Activated CD4-positive, alpha-beta T cell treated with anti-CD3 and anti-CD28 coated beads for 4 hours (primary cell): ENCODE results near the gene TMEM139.
"Not testable (repeated sequence)": the region's sequence is repeated elsewhere in the genome, so short reads cannot be mapped to it uniquely, and the experiment has no call there.

Source experiments
- DNase-seq, 2 donors: peaks; one replicate each; pipeline ENCODE4 v3.0.0-alpha.2; 2020

TMEM139 gene

DNA sequence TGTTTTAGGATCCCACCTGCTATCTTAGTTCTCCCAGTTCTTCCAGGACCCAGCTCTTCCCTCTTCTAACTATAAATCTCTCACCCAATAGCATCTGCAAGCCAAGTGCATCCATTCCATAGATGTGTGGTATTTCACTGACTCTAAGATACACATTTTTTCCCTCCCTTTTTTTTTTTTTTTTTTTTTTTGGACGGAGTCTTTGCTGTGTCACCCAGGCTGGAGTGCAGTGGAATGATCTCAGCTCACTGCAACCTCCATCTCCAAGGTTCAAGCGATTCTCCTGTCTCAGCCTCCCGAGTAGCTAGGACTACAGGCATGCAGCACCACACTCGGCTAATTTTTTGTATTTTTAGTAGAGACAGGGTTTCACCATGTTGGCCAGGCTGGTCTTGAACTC is 5.1 kb downstream of the TMEM139 start:
- DNase-seq: not testable (repeated sequence)

DNA sequence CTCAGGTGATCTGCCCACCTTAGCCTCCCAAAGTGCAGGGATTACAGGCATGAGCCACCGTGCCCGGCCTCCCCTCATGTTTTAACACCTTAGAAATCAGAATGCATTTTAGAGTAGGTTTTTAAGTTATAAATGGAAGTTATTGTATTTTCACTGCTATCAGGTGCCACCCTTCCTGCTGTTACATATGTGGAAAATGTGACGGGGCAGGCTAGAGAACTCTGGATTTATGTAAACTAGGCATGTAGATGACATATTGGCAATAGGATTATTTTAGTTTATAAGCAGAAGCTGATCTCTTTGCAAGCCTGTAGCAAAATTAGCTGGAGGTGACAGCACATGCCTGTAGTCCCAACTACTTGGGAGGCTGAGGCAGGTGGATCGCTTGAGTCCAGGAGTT is 5.5 kb downstream of the TMEM139 start:
- no peak for DNase-seq

DNA sequence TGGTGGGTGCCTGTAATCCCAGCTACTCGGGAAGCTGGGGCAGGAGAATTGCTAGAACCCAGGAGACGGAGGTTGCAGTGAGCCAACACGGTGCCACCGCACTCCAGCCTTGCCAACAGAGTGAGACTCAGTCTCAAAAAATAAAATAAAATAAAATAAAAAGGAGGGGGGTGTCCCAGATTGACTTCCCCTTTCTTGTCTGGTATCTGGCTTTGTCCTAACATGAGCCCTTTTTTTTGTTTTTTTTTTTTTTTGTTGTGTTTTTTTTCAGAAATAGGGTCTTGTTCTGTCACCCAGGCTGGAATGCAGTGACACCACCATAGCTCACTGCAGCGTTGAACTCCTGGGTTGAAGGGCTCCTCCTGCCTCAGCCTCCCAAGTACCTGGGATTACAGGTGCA is 8.1 kb downstream of the TMEM139 start:
- no peak for DNase-seq

DNA sequence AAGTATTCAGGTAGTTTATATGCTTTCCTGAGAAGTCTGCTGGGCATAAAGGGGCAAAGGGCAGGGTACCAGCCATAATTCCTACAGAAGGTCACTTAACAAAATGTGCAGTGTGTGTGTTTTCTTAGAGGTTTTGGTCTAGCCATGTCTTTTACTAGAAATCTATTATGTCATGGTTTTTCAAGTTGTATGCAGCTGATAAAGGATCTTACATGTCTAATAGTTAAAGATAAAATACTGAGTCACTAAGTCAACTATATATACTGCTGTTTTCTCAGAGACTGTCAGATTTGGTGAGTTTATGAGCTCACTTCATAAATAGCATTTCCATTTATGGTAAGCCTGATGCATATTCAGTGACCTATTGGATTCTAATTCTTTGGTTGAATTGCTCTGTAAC is 11.1 kb downstream of the TMEM139 start:
- no peak for DNase-seq

- DNase-seq: no peak
Observed at GRCh38 chr7:143296686-143297085, 11.9 kb downstream of the TMEM139 start.

DNA sequence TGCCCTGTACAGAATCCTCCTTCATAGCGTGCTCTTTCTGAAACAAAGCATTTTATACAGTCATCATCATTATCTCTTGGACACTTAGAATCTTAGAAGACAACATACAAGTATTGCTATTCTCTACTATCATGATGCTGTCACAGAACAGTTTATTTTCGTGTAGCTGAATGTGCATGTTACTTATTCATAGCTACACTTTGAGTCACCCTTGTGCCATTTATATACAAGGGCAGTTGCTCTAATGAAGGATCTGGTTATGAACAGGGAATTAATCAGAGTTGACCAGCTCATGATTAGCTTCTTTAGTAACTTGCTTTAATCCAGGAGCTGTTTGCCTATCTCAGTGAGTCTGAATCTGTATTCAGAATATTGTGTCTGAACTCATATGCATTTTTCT is 14.6 kb downstream of the TMEM139 start:
- DNase-seq: no peak

DNA sequence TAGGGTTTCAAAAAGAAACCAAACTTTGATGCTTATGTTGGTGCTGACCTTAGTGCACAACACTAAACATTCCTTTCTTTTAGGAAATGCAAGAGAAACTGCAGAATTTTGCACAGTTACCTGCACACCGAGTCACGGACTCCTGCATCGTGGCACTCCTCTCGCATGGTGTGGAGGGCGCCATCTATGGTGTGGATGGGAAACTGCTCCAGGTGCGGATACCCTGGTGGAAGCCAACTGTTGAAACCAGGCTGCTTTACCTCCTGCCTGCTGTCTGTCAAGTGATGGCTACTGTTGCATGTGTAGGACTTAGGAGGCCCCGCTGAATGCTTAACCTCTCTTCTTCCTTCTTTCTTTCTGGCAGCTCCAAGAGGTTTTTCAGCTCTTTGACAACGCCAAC is 15.1 kb downstream of the TMEM139 start:
- peak; percentile 59 to 73 for DNase-seq

- no peak for DNase-seq
Observed at GRCh38 chr7:143300959-143301935, 16.5 kb downstream of the TMEM139 start.

DNA sequence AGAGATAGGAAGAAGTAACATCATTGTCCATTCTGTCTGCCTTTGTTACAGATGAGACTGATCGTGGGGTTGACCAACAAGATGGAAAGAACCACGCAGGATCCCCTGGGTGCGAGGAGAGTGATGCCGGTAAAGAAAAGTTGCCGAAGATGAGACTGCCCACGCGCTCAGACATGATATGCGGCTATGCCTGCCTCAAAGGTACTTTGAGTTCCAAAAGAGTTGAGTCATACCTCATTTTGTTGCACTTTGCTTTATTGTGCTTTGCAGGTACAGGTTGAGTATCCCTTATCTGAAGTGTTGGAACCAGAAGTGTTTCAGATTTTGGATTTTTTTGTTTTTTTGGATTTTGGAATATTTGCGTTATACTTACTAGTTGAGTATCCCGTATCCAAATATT is 19.0 kb downstream of the TMEM139 start:
- DNase-seq: no peak

DNA sequence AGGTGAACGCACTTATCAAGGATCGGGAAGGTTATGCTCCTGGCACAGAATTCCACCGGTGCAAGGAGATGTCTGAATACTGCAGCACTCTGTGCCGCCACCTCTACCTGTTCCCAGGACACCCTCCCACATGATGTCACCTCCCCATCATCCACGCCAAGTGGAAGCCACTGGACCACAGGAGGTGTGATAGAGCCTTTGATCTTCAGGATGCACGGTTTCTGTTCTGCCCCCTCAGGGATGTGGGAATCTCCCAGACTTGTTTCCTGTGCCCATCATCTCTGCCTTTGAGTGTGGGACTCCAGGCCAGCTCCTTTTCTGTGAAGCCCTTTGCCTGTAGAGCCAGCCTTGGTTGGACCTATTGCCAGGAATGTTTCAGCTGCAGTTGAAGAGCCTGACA is 20.2 kb downstream of the TMEM139 start:
- no peak for DNase-seq

- DNase-seq: peak; percentile 61 to 71
Observed at GRCh38 chr7:143305423-143306070, 20.8 kb downstream of the TMEM139 start.

DNA sequence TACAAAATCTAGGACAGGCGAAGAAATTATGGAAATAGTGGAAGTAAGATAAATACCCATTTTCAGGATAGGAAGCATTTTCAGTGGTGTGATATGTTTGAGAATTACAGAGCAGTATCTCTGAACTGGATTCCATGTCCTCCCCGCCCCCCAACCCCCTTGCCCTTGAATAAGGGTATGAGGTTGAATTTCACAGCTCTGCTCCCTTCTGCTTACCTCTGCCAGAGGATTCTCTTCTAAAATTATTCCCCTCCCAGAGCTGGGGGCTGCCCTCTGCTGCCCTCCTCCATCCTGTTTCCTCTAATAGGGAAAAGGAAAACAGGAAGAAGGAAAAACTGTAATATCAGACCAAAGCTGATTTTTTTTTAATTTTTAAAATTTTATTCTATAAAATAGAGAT is 23.9 kb downstream of the TMEM139 start:
- DNase-seq: no peak

DNA sequence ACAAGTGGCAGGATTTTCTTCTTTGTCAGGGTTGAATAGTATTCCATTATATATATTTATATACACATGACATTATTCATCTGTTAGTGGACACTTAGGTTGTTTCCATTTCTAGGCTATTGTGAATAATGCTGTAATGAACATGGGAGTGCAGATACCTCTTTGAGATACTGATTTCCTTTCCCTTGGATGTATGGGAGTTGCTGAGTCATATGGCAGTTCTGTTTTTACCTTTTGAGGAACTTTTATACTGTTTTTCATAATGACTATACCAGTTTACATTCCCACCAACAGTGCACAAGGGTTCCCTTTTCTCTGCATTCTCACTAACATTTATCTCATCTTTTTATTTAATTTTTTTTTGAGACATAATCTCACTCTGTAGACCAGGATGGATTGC is 29.4 kb downstream of the TMEM139 start:
- DNase-seq: no peak

DNA sequence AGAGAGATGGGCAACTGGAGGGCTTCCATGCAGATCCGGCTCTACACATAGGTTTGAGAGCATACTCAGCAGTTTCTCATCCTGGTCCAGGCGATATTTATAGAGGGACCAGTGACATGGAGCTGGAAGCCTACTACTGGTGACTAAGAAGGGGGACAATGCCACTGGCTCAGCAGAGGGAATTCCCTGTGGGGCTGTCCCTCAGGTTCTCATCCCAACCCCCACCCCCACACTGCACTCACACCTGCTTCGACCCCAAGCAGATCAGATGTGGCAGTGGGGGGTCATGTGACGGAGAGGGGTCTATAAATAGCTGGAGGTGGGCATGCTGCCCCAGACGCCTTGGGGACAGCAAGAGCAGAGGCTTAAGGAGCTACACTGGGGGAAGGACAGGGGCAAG is 31.0 kb downstream of the TMEM139 start, which contains the start of gene CLCN1:
TSS of gene CLCN1 (plus strand) at position 336 of the 400 bp plus-strand sequence. CDS start 102 bp downstream, outside the sequence.
- no peak for DNase-seq

DNA sequence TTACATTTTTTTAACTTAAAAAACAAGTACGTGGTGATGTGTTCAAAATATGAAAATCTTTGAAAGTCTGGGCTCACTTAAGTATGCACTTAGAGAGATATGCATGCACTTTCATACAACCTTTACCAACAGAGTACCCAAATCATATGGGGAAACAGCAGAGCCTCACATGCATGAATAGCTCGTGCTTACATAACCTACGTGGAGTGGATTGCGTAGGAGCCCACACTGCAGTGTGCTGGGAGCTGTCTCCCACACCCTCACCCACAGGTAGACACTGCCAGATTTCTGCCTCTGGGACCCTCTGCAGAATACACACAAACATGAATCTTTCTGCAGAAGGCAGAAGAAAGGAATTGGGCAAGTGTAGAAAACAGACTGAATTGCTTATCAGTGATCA is 31.7 kb downstream of the TMEM139 start:
- no peak for DNase-seq

- DNase-seq: no peak
Observed at GRCh38 chr7:143318661-143319060, 33.9 kb downstream of the TMEM139 start.

- no peak for DNase-seq
Observed at GRCh38 chr7:143320620-143321019, 35.9 kb downstream of the TMEM139 start.

GRCh38 chr7:143321242-143321641 is 36.5 kb downstream of the TMEM139 start:
- DNase-seq: no peak

DNA sequence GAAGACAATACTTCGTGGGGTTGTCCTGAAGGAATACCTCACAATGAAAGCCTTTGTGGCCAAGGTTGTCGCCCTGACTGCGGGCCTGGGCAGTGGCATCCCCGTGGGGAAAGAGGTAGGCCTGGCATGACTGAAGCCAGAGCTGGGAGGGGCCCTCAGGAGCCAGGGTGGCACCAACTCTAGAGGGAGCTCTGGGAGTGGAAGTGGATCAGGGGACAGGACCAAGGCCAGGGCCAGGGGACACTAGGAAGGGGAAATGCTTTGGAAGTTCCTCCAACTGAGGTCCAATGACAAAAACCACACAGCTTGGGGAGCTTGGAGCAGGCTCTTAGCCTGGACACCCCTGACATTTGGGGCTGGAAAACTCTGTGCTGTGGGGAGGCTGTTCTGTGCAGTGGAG is 37.0 kb downstream of the TMEM139 start:
- no peak for DNase-seq

GRCh38 chr7:143322760-143323633 is 38.2 kb downstream of the TMEM139 start:
- DNase-seq: no peak

DNA sequence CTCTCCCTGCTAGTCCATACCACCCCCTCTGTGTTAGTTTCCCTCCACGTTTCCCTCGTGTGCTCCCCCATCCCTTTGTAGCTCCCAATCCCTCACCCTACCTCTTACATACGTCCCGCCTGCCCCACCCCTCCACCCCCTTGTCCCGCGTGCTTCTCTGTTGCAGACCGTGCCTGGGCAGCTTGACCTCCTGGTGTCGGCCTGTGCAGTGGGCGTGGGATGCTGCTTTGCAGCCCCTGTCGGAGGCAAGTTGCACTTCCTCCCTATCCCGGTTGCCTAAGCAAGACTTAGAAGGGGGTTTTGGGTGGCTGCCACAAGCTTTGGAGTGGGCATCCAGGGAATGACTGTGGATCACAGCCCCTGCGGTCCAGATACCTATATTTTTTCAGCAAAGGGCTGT is 38.9 kb downstream of the TMEM139 start:
- DNase-seq: no peak

DNA sequence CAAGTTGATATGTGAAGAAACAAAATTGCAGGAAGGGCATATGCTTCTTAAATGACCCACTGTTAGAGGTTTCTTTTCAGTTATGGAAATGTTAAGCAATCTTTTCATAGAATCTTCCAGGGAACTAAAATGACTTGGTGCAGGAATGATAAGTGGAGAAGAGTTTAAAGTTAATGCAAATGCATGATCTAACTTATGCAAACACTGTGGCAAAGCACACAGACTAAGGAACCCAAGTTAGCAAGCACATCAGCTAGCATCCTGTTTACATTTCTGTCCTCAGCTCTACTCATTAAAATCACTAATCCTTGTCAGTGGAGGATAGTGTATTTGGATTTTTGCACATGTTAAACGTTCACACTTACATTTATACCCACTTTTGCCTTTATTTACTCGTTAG is 40.5 kb downstream of the TMEM139 start:
- no peak for DNase-seq

DNA sequence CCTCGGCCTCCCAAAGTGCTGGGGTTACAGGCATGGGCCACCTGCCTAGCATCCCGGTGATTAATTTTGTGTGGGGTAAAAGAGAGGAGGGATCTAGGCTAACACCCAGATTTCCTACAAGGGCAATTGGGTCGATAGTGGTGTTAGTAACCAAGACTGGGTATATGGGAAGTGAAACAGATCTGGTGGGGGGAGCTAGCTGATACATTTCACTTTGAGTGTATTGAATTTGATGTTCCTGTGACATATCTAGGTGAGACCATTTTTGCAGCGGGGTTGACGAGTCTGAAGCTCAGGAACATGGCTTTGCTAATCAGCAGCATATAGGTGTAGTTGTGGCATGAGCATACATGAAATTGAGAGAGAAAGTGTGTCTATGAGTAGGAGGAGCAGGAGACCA is 43.1 kb downstream of the TMEM139 start:
- no peak for DNase-seq
